ENCODE measurements around the gene HS6ST2. TPM values are rescaled to one million over a fixed set of nuclear protein-coding genes. Genes with fewer than 3 reads are reported as not detected.

Gene HS6ST2
- polyA plus RNA-seq, 1 donor: 48.2 TPM

DNA sequence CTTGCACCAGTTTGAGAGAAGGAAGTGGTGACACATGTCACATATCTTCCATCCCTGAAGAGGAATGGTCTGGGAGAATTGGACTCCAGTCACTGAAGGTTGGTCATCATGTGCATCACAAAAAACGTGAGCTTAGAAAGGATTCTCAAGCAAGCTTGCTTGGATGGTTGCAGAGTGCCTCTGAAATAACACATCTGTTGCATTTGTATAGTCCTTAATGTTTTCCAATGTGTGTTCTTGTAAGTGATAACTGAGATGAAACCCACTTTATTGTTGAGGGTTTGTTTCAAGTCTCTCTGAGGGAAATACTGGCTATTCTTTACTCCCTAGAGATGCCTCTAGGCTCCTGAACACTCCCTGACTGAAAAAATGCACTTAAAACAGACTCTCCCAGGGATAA, 285.1 kb downstream of the HS6ST2 start:
- DNase-seq: no peak

DNA sequence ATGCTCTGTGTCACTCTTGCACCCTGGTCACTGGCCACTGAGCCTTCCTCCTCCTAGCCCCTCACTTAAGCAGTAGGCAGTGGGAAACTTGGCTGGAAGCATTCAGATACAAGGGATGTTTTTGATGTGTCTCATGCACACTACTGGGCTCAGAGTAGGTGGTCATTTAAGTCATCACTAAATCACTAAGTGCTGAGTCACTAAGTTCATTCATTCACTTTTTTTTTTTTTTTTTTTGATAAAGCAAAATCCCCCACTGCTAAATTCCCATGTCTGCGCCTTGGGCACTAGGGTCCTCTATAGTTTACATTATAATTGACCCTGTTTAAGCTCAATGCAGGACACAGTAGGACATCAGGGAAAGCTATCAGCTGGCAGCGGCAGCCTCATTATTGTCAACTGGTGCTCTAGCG, 287.2 kb downstream of the HS6ST2 start:
- no peak for DNase-seq

DNA sequence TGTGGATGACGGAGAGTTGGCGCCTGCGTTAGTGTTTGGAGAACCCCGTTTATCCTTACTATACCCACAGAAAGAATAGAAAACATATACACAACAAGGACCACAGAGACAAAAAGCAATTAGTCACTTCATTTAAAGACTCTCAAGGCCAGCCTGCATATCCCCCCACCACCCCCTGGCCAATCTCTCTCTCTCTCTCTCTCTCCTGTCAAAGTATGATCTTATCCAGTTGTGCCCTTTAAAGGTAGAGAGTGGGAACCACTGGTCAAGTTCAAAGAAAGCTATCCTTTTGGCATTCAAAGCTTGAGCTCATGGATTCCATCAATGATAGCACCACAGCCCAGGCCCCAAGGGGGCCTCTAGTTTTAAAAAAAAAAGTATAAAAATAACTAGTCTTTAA, 289.3 kb downstream of the HS6ST2 start:
- no peak for DNase-seq

DNA sequence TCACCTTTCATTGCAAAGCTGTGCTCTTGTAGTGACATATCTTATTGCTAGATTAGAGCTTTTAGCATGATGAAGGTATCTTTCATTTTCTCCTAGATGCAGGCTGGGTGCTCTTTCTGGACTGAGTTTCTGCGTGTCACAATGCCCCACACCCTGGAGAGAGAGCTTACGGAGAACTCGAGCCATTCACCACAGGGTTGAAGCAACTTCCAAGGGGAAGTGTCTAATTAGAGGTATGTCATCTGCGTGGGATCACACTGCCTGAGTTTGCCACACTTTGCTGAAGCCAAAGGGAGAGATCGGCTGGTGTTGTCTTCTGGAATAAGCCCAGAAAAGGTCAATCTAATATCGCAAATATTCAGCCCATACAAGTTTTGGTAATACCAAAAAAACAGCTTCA, 290.3 kb downstream of the HS6ST2 start:
- no peak for DNase-seq

DNA sequence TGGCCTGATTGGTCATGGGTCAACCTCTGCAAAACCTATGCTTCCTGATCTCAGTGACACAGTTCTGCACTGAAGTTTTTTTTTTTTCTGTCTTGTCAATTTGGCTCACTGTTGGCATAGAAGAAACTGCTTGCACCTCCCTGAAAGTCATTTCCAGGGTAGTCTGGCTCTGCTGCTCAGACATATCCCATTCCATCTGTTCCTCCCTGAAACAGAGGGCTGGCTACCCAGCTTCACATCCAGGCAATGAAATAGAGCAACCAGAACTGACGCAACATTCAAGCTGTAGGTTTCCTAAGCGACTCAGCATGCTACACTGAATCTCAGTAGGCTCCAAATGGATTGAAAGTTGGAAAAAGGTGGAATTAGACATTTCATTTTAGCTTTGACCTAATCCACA, 292.8 kb downstream of the HS6ST2 start:
- no peak for DNase-seq

DNA sequence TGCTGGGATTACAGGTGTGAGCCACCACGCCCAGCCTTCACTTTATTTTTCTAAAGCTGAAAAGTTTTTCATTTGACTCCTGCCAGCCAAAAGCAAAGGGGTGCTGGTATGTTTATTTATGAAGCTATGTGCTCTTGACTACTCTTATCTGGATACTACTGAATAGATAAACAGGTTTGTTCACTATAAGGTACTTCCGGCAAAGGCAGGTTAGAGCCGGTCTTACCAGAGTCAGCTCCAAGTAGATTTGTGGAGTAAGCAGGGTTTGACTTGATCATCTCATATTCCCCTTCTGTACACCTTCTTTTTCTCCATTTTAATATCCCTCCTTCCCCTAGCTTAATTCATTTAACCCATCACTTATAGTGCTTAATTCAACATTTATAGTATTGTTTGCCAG, 294.2 kb downstream of the HS6ST2 start:
- no peak for DNase-seq

DNA sequence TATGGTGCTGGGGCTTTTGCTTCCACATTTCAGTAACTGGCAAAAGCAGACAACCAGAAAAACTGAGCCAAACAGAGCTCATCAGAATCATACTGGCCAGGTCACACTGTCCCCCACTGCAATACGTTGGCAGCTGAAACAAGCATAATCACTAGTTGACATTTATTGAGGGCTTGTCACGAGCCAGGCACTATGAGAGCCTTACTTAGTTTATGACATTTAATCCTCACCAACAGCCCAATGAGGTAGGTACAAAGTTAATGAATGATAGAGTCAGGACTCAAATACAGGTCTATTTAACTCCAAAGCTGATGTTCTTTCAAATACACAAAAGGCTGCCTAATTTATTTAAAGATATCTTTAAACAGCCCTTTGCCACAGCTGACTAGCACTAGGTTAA, 295.6 kb downstream of the HS6ST2 start:
- no peak for DNase-seq

DNA sequence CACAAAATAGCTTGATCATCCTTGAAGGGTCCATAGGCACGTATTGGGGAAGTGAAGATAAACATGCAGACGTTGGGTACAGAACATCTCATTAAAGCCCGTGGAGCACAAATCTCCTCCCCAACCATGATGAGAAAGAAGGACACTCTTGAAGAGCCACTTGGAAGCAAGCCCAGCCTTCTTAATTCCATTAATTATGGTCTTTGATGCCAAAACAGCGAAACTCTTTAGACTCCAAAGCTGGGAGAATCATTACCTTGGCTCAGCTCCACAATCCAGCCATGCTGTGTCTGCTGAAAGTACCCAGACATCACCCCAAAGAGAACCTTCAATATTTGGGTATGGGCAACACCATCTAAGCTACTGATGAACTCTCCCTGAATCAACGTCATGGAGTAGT, 300.6 kb downstream of the HS6ST2 start:
- no peak for DNase-seq

DNA sequence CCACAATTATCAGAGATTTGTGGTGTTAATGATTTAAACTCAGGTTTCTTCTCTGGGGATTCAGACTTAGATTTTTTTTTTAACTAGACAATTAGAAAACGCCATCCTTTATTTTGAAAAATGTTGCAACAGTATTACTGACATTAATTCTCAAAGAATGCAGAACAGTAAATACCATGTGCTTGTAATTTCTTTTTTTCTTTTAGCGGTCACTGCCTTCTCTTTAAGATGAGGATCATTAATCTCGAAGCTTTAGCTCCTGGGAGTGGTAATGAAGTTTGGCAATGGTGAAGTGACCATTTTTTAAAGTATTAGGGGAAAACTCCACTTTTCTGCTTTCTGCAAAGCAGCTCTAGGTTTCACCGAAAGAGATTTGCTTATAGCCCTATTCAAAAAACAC, 305.6 kb downstream of the HS6ST2 start:
- no peak for DNase-seq

DNA sequence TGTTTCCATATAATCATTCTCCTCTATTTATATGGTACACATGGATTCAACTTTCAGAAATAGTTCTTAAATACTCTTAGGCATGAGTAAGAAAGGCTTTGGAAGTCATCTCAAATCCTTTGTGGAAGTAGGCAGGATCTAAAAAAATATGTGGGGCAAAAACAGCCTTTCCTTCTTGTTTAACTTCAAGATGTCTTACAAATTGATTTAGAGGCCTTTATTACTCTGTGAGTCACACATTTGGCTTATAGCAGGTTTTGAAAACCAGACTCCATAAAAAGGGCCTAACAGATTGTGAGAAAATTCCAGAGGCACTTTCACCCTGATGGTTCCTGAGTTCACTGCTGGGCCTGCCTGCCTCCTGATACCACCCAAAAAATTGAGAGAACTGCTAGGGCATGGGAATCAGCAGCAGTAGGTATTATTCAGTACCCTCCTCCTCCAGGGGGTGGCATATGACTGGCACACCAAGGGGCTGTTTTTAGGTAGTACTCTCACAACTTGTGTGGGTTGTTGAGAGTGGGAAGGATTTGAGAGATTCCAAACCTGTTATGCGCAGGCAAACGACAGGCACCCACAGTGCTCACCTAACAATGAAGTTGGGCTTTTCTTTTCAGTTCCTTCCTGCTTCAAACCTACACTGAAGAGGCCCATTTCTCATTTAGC, 306.9 kb downstream of the HS6ST2 start:
- DNase-seq: no peak

DNA sequence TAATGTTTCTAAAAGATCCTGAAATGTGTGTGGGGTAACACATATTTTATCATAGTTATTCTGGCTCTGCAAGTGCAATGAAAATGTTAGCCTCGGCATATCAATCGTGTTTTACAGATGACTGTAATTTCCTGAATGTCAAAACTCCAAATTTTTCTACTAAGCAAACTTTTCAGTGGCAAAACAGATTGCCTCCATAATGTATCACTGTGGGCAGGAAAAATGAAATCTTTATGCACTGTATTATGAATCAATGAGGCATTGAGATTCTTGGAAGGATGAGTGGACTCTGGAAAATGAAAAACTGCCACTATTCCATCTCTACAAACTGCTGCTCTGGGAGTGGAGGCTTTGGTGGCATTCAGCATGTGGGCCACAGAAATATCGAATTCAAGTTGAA, 309.5 kb downstream of the HS6ST2 start:
- no peak for DNase-seq

DNA sequence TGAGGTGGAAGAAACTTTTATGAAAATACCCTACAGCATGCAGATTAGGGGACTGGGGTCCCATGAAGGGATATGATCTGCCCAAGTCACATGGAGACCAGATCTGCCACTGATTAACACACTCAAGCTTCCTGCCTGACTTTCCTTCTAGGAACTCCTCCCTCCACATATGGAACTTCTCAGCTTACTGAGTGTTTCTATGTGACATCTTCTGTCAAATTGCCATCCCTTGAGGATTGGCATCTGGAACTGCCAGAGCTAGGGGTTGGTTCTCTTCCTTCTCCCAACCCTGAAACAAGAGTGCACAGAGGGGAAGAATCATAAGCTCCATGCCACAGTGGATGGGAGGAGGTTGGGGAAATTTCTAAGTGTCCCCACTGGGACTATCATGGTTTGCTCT, 319.0 kb downstream of the HS6ST2 start:
- DNase-seq: no peak

DNA sequence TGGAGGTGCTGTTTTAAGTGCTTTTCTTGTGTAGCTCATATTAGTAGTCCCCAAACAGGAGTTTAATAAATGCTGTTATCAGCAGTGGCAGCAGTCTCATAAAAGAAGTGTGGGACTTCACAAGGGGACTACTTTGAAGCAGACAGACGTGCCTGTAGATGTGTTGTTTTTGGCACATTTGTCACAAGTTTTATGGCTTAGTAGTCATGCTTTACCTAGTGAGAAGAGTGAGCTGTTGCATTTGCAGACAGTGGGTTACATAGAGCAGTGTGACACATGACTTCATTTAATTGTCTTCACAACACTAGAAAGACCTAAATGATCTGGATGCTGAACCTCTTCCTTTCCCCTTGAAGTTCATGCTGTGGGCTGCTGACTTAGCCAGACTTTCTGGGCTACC, 320.1 kb downstream of the HS6ST2 start:
- no peak for DNase-seq

DNA sequence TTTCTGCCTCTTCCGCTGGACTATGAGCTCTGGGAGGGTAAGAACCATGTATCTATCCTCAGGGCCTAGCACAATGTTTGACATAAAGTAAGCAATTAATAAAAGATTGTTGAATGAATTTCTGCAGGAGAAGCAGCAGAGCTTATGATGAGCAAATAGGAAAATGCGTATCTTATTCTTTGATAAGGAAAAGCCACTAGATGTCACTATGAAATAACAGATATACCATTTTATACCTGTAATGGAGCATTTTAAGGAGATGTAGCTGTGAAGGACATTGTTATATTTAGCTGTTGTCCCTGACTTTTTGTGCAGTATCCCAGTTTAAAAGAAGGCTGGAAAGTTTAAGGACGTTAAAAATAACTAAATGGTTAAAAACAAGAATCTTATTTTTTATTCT, 322.3 kb downstream of the HS6ST2 start:
- DNase-seq: no peak

DNA sequence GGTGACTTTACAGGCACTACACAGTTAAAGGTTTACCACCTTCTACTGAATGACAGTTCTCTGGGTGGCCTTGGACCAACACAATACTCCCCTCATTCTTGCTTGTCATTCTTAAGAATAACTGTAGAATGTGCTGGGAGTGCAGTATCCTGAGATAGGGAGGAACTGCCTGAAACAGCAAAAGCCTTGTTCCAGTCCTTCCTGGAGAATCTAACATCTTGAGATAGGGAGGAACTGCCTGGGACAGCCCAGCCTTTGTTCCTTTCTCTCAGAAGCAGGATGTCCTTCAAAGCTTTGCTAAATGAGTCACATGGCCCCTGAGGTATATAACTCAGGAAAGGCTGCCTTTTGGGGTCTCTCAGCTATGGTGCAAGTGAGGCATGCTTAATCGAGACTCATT, 323.9 kb downstream of the HS6ST2 start:
- no peak for DNase-seq

DNA sequence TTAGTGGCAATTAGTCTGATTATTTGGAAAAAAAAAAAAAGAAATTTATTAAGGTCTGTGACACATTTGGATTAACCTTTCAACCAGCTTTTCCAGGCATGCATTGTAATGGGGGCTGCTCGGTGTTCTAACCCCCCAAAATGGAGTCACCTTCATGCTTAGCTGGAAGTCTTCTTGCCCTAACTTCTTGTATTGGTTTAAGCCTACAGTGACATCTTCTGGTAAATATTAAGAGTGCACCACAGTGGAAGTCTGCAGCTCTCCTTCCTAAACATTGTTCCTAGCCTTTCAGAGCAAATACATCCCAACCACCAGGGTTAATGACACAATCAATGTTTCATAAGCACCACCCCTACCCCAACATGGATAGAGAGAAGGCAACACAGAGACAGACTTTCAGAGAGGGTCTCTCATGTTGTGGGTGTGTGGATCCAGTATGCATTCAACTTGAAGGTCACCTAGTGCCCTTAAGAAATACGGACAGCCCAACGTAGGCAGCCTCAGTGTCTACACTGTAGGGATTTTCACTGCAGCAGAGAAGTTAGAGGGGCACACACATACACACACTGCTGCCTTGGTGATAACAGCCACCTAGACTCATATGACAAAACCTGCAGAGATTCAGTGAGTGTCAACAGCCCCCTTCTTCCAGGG, 326.7 kb downstream of the HS6ST2 start:
- peak; percentile 16 for DNase-seq

DNA sequence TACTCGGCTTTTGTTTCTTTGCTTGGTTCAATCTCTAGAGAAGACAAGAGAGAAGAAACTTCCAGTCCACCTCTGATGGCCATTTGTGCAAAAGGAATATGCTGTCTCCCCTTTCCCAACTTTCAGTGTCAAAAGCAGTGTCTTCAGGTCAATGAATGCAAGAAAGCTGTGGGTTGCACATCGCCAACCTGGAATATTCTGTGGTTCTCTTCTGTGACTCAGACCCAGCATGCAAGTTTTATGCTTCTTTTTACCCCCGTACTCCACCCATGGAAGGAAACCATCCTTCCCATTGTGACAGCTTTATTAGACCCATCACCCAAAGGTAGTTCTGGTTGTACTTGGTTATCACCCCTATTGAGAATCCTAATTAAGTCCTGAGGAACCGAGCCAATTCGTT, 334.0 kb downstream of the HS6ST2 start:
- DNase-seq: no peak

DNA sequence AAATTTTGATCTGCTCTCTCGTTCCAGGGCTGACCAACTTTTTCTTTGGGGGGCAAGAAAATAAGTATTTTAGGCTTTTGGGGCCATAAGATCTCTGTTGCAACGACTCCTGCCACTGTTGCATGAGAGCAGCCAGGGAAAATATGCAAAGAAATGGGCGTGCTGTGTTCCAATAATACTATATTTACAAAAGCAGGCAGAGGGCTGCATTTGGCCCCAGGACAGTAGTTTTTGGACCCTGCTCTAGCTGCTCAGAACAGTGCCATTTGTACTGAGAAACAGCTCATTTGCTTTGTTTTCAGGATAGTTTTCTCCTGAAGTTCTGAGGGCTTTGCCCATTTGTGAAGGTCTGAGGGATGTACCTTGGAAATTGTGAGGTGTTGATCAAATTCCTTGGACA, 334.5 kb downstream of the HS6ST2 start:
- no peak for DNase-seq

DNA sequence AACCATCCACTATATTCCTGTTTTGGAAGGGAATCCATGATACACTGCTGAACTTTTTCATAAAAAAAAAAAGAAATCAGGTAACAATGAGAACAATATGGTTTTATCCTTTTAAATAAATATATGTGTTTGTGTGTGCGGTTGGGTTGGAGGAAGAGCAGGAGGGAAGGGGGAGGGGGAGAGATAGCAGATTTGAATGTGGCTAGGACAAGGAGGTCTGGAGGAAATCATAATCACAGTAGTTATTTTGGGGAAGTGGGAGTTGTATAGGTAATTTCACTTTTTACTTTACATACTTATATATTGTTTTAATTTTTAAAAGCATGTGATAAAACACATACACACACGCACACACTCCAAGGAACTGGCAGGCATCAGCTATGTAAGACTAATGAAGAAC, 335.1 kb downstream of the HS6ST2 start:
- DNase-seq: no peak

DNA sequence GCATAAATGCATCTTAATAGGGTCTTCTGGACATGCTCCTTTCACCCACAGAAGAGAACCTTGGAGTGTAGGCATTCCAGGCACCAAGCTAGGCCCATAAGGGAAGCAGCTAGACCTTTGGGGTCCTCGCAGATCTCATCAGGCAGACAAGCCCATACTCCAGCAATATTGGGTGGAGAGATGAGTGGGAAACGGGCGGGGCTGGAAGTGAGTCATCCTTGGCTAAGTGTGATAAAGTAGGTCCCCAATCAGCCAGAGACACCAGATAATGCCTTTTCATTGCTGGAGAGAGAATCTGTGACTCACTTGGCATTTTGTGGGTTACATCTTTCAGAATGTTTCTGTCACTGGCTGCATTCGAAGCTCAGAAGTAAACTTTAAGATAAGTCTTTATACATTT, 336.3 kb downstream of the HS6ST2 start:
- DNase-seq: no peak

DNA sequence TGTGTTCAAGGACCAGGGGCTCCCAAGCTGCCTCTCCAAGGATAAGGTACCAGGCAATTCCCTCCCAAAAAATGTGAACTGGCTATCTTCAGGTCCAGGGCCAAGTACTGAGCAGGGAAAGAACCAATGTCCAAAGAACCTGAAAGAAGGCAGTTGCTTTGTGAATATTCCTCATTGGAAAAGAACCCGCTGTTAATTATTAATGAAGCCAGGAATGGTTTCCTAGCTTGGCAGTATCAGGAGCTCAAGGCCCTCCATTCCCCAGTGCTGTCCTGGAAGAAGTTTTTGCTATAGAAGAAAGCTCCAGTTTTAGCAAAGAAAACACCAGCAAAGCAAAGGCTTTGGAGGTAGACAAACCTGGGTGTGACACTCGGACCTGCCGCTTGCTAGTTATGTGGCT, 339.6 kb downstream of the HS6ST2 start:
- DNase-seq: no peak

DNA sequence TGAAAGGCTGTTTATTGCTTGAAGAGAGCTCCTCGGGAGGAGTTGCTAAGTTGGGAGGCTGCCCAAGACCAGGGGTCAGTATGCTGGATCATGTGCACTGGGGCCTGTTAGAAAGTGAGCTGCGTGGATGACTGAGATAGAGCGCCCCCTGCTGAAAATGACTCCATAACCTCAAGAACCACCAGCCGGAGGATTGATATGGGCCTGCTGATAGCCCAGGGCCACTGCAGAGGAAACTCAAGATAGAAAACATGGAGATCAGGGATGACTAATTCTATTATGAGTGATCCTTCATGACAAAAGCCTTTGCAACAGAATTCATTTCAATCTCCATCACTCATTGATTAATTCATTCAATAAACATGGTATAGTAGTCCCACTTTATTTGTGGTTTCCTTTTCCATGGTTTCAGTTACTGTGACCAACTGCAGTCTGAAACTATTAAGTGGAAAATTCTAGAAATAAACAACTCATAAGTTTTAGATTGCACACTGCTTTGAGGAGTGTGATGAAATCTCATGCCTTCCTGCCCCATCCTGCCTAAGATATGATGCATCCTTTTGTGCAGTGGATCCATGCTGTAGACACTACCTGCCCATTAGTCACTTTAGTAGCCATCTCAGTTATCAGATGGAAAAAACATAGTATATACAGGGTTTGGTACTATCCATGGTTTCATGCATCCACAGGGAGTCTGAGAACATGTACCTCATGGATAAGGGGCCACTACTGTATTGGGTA, 342.9 kb downstream of the HS6ST2 start:
- DNase-seq: peak; percentile 11

DNA sequence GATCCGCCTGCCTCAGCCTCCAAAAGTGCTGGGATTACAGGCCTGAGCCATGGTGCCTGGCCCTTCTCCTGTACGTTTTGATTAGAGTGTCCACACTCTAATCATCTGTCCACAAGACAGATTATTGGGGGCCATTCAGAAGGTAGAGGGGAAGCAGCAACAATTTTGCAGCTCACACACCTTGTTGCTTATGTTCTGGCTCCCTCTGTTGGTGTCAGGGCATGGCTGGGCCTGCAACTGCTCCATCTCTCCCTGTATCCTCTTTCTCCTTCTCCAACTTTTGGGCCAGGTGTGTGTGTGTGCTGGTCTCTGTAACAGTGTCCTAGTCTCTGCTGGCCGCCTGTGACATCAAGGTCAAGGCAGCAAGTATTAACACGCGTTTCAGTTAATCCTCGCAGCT, 344.1 kb downstream of the HS6ST2 start:
- DNase-seq: no peak

DNA sequence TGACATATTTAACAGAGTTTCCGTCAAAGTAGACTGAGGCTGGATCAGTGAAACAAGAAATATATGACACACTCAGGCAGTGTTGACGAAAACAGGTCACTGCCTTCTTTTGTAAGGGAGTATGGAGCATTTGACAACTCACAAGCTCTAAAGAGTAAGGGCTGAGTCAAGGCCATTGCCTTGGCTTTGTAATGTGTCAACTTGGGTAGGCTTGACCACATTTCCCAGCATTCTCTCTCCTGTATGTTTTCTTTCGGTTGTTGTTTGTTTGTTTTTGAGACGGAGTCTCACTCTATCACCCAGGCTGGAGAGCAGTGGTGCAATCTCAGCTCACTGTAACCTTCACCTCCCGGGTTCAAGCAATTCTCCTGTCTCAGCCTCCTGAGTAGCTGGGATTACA, 344.6 kb downstream of the HS6ST2 start:
- DNase-seq: no peak
